Testis (tissue), 2 donors: ENCODE results near the gene F9.

Experiments
- POLR2A ChIP-seq: fragments of 450-650 bp; IDR thresholded peaks from one replicate; pipeline ENCODE4 v1.6.1; 2017; ENCODE audit warnings: antibody characterized with exemption, mild to moderate bottlenecking, moderate library complexity
- TF ChIP-seq, protein P1 (sequence below), 3 experiments: fragments of 450-650 bp in 2 of 3; fragments of 200-600 bp in 1 of 3; sonication (generic) in 1 of 3; IDR thresholded peaks; one replicate each; pipeline ENCODE4 v1.5.1; 2016 to 2019; ENCODE audit warnings: antibody characterized with exemption in 3 of 3, mild to moderate bottlenecking in 2 of 3, moderate library complexity in 1 of 3

DNA sequence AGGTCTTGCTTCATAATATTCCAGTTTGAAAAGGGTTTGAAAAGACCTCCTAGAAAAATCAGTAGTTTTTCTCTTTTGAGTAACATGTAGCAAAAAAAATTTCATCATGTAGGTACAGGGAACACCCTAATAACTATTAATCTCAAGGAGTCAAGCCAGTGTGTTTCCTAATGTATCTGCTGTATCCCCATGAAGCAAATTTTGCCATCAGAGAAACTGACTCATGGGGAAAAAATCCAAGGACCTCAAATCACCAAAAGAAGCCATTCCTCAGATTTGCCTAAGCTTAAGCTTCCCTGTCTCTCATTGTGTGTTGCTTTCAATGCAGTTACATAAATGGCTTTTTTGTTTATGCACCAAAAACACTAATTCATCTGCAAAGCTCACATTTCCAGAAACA, 29.7 kb downstream of the F9 start:
- TF ChIP-seq POLR2A: no peak
- TF ChIP-seq, protein P1, sequence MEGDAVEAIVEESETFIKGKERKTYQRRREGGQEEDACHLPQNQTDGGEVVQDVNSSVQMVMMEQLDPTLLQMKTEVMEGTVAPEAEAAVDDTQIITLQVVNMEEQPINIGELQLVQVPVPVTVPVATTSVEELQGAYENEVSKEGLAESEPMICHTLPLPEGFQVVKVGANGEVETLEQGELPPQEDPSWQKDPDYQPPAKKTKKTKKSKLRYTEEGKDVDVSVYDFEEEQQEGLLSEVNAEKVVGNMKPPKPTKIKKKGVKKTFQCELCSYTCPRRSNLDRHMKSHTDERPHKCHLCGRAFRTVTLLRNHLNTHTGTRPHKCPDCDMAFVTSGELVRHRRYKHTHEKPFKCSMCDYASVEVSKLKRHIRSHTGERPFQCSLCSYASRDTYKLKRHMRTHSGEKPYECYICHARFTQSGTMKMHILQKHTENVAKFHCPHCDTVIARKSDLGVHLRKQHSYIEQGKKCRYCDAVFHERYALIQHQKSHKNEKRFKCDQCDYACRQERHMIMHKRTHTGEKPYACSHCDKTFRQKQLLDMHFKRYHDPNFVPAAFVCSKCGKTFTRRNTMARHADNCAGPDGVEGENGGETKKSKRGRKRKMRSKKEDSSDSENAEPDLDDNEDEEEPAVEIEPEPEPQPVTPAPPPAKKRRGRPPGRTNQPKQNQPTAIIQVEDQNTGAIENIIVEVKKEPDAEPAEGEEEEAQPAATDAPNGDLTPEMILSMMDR (IDR thresholded peaks at IDR 0.05): no peak
